ENCODE data around the gene KIAA1191.

Gene KIAA1191

DNA sequence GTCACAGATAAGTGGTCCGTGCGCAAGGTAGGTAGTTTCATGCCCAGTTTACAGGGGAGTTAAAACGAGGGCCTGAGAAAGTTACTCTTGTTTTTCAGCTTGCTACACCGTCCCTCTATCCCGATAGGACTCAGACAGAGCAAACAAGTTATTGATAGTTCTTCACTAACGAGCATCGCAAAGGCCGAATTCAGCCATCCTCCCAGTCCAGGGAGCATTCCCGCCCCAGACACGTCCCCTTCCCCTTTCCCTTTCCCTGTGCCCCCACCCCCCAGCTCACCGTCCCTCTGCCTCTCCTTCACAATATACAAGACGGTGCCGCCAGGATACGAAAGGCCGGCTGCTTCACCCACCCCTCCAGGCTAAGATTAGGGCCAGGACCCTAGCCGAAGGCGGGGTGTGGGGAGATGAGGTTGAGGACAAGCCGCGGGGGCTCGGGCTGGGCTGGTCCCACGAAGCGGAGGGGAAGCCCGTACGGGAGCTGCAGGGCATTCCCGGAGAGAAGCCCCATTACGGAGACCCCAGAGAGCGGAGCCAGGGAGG is 599 bp downstream of the KIAA1191 start:
- H3K36me3 ChIP-seq = peaks cover 39% of the 10 kb centered on the region
- DNase-seq = peak; percentile 40
- no peaks in the 10 kb centered on the region for H3K27me3 ChIP-seq (ENCODE audit: insufficient read depth, low read depth, severe bottlenecking)
- H3K4me3 ChIP-seq (ENCODE audit: low read depth, low read length) = peak overlapping the region; percentile 95
- no peaks in the 10 kb centered on the region for H3K9me3 ChIP-seq (ENCODE audit: severe bottlenecking)
- TF ChIP-seq, protein P1, sequence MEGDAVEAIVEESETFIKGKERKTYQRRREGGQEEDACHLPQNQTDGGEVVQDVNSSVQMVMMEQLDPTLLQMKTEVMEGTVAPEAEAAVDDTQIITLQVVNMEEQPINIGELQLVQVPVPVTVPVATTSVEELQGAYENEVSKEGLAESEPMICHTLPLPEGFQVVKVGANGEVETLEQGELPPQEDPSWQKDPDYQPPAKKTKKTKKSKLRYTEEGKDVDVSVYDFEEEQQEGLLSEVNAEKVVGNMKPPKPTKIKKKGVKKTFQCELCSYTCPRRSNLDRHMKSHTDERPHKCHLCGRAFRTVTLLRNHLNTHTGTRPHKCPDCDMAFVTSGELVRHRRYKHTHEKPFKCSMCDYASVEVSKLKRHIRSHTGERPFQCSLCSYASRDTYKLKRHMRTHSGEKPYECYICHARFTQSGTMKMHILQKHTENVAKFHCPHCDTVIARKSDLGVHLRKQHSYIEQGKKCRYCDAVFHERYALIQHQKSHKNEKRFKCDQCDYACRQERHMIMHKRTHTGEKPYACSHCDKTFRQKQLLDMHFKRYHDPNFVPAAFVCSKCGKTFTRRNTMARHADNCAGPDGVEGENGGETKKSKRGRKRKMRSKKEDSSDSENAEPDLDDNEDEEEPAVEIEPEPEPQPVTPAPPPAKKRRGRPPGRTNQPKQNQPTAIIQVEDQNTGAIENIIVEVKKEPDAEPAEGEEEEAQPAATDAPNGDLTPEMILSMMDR (IDR thresholded peaks at IDR 0.05; ENCODE audit: low read depth, low read length) = no peak
- peak overlapping the region; percentile 96 for H3K27ac ChIP-seq

DNA sequence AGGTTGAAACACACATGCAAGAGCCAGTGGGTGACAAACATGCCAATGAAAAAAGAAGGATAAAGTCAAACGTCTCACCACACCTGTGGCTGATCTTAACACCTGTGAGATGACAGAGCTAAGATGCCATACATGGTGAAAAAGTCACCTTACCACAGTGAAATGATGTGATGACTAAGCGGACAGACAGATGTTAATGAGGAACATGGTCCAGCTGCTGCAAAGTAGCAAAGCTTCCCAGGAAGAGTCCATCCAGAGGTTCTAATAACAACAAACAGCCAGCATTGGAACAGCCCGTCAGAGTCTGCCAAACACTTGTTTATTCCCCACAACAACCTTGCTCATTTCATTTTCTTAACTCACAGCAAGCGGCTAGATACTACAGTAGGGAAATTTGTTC is 1.9 kb downstream of the KIAA1191 start:
- DNase-seq = no peak
- Histone ChIP-seq H3K27ac (no peak overlapping the region), H3K4me3 (ENCODE audit: low read depth, low read length) (no peak overlapping the region), H3K9me3 (ENCODE audit: severe bottlenecking) (no peaks in the 10 kb centered on the region), H3K27me3 (ENCODE audit: insufficient read depth, low read depth, severe bottlenecking) (no peaks in the 10 kb centered on the region), H3K36me3 (peaks cover 49% of the 10 kb centered on the region)
- TF ChIP-seq, protein P1 (IDR thresholded peaks at IDR 0.05; ENCODE audit: low read depth, low read length) = no peak

DNA sequence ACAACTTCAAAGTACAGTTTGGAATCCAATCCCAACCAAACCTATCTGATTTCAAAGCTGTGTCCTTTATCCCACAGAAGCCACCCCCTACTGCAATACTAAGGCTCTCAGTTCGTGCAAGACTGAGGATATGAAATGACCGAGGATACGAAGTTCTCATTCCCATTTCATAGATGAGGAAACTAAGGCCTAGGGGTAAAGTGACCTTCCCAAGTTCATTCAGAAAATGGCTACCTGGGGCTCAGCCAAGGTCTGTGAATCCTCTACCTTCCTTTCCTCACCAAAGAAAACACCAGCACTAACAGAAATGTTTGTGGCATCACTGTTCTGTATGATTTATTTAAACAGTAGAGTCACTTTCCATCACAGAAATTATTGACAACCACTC is 5.4 kb downstream of the KIAA1191 start:
- Histone ChIP-seq H3K27ac (no peak overlapping the region), H3K9me3 (ENCODE audit: severe bottlenecking) (no peaks in the 10 kb centered on the region), H3K4me3 (ENCODE audit: low read depth, low read length) (no peak overlapping the region), H3K36me3 (peaks cover 73% of the 10 kb centered on the region), H3K27me3 (ENCODE audit: insufficient read depth, low read depth, severe bottlenecking) (no peaks in the 10 kb centered on the region)
- TF ChIP-seq, protein P1 (IDR thresholded peaks at IDR 0.05; ENCODE audit: low read depth, low read length) = no peak
- DNase-seq = no peak

DNA sequence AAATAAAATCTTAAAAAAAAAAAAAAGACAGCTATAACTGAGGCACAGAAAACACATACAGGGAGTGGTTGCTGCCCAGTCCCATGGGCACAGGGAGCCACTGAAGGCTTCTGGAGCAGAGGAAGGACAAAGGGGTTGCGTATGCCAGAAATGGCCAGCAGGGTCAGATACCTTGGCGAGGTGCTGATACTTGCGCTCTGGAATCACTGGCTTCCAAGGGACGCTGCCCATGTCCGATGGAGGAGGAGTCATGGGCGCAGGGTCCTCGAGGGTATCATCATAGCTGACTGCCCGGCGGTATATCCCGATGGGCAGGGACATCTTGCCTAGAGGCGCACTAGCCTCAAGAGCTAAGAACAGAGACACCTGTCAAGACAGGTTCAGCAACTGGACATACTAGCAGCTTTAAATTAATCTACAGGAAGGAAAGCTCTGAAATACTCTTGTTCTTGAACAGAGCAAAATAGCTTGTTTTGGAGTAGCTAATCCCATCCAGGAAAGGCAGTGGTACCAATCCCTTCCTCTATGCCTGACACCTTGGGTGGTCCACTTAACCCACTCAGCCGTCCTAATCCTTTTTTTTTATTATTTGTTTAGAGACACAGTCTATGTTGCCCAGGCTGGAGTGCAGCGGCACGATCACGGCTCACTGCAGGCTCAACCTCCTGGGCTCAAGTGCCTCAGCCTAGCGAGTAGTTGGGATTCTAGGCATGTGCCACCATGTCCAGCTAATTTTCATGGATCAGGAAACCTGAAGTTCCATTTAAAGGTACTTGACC is 6.0 kb downstream of the KIAA1191 start:
- TF ChIP-seq, protein P1 (IDR thresholded peaks at IDR 0.05; ENCODE audit: low read depth, low read length) = peak; percentile 30; the same call in 1 of the 2 replicates
- no peak for DNase-seq
- H3K4me3 ChIP-seq (ENCODE audit: low read depth, low read length) = no peak overlapping the region
- no peaks in the 10 kb centered on the region for H3K27me3 ChIP-seq (ENCODE audit: insufficient read depth, low read depth, severe bottlenecking)
- H3K9me3 ChIP-seq (ENCODE audit: severe bottlenecking) = no peaks in the 10 kb centered on the region
- H3K27ac ChIP-seq = no peak overlapping the region
- H3K36me3 ChIP-seq = peaks cover 76% of the 10 kb centered on the region

DNA sequence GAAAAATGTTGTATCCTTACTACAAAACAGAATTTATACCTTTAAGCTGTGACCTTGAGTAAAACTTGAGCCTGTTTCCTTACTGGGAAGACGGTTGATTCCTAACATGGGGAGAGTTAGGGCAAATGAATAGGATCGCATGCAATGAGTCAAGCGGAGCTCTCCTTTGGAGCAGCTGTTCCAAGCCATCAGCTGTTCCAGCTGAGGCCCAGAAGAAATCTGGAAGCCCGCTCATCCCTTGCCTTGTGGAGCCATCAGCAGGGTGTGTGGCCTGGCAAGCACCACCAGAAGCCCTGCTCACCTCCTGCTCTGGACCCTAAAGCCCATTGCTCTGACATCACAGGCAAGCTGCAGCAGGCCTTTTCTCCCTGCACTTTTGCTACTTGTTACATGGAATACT is 8.0 kb downstream of the KIAA1191 start:
- TF ChIP-seq, protein P1 (IDR thresholded peaks at IDR 0.05; ENCODE audit: low read depth, low read length) = no peak
- H3K27me3 ChIP-seq (ENCODE audit: insufficient read depth, low read depth, severe bottlenecking) = no peaks in the 10 kb centered on the region
- no peak overlapping the region for H3K4me3 ChIP-seq (ENCODE audit: low read depth, low read length)
- peaks cover 84% of the 10 kb centered on the region for H3K36me3 ChIP-seq
- no peaks in the 10 kb centered on the region for H3K9me3 ChIP-seq (ENCODE audit: severe bottlenecking)
- no peak for DNase-seq
- no peak overlapping the region for H3K27ac ChIP-seq
